ENCODE data around the gene ARHGEF39. TPM values are rescaled to one million over a fixed set of nuclear protein-coding genes. Genes with fewer than 3 reads are reported as not detected.

The ARHGEF39 gene
- total RNA-seq, 1 experiment from 2014 or later = 31.4 TPM

- CTCF ChIA-PET = interaction anchor here (0.6 to 2.3 kb wide), 16 partner anchors 8 to 153 kb away, joined by 3 to 22 read pairs (median 5); partner anchors contain the start of genes CREB3, GBA2, HINT2 and RGP1
- Histone ChIP-seq H3K9me3 (no peaks in the 10 kb centered on the region), H3K27me3 (replicated peaks; ENCODE audit: control insufficient read depth, insufficient read depth, low read length) (no peaks in the 10 kb centered on the region), H3K4me3 (ENCODE audit: low read depth, low read length) (no peak overlapping the region), H3K4me1 (peaks cover 14% of the 10 kb centered on the region), H3K36me3 (ENCODE audit: control insufficient read depth, insufficient read depth, low read length) (no peaks in the 10 kb centered on the region)
- intact Hi-C loops (cut with micrococcal nuclease; ENCODE audit: unreplicated experiment) = loop anchor here (1.0 kb wide), 1 partner anchor 67 kb away; no protein-coding TSS in a partner anchor
- DNase-seq = no peak
- Mint-ChIP-seq H3K4me3 (ENCODE audit: unreplicated experiment) (no peak overlapping the region), H3K9me3 (ENCODE audit: unreplicated experiment) (no peaks in the 10 kb centered on the region), H3K27me3 (ENCODE audit: insufficient read depth, unreplicated experiment) (peaks cover 3% of the 10 kb centered on the region), H3K4me1 (ENCODE audit: low read depth, unreplicated experiment) (peaks cover 18% of the 10 kb centered on the region), H3K36me3 (ENCODE audit: insufficient read depth, unreplicated experiment) (peaks cover 60% of the 10 kb centered on the region), H3K27ac (ENCODE audit: unreplicated experiment) (no peak overlapping the region)
- BruUV-seq (replicated peaks) = no TSS peak
- TF ChIP-seq CTCF (IDR thresholded peaks at IDR 0.05; ENCODE audit: insufficient read depth in 1 of 2, low read depth in 1 of 2, low read length in 1 of 2, severe bottlenecking in 1 of 2, unreplicated experiment in 1 of 2) = peak; percentile 15 to 48
- POLR2A ChIA-PET = interaction anchor here (0.6 to 1.8 kb wide), 7 partner anchors 9 to 71 kb away, joined by 3 to 7 read pairs (median 4); partner anchors contain the start of genes CREB3 and TLN1
These were observed 4.0 kb downstream of the ARHGEF39 start for GRCh38 chr9:35660966-35661415.

GRCh38 chr9:35659340-35659739 lies 5.7 kb downstream of the ARHGEF39 start:
- H3K27me3 ChIP-seq (replicated peaks; ENCODE audit: control insufficient read depth, insufficient read depth, low read length) = no peaks in the 10 kb centered on the region
- peaks cover 3% of the 10 kb centered on the region for H3K27me3 Mint-ChIP-seq (ENCODE audit: insufficient read depth, unreplicated experiment)
- TF ChIP-seq CTCF (IDR thresholded peaks at IDR 0.05; ENCODE audit: insufficient read depth in 1 of 2, low read depth in 1 of 2, low read length in 1 of 2, severe bottlenecking in 1 of 2, unreplicated experiment in 1 of 2) = no peak
- no peaks in the 10 kb centered on the region for H3K9me3 ChIP-seq
- H3K27ac Mint-ChIP-seq (ENCODE audit: unreplicated experiment) = peak overlapping the region; percentile 82
- DNase-seq = no peak
- peak overlapping the region; percentile 95 for H3K4me3 ChIP-seq (ENCODE audit: low read depth, low read length)
- ChIA-PET CTCF (interaction anchor here (2.9 kb wide), 1 partner anchor 13 kb away, joined by 31 read pairs; no protein-coding TSS in a partner anchor), POLR2A (interaction anchor here (1.4 kb wide), 1 partner anchor 69 kb away, joined by 5 read pairs; no protein-coding TSS in a partner anchor)
- BruUV-seq (replicated peaks) = no TSS peak
- H3K4me1 ChIP-seq = peaks cover 12% of the 10 kb centered on the region
- H3K9me3 Mint-ChIP-seq (ENCODE audit: unreplicated experiment) = no peaks in the 10 kb centered on the region
- peaks cover 18% of the 10 kb centered on the region for H3K4me1 Mint-ChIP-seq (ENCODE audit: low read depth, unreplicated experiment)
- H3K4me3 Mint-ChIP-seq (ENCODE audit: unreplicated experiment) = peak overlapping the region; percentile 76
- no peaks in the 10 kb centered on the region for H3K36me3 ChIP-seq (ENCODE audit: control insufficient read depth, insufficient read depth, low read length)
- H3K36me3 Mint-ChIP-seq (ENCODE audit: insufficient read depth, unreplicated experiment) = peaks cover 52% of the 10 kb centered on the region
- intact Hi-C loops (cut with micrococcal nuclease; ENCODE audit: unreplicated experiment) = loop anchor here (2.0 to 5.0 kb wide), 2 partner anchors 33 to 155 kb away; partner anchors contain the start of gene HINT2

- Mint-ChIP-seq H3K27ac (ENCODE audit: unreplicated experiment) (peak overlapping the region; percentile 82), H3K4me1 (ENCODE audit: low read depth, unreplicated experiment) (peaks cover 18% of the 10 kb centered on the region), H3K36me3 (ENCODE audit: insufficient read depth, unreplicated experiment) (peaks cover 52% of the 10 kb centered on the region), H3K4me3 (ENCODE audit: unreplicated experiment) (peak overlapping the region; percentile 76), H3K27me3 (ENCODE audit: insufficient read depth, unreplicated experiment) (peaks cover 3% of the 10 kb centered on the region), H3K9me3 (ENCODE audit: unreplicated experiment) (no peaks in the 10 kb centered on the region)
- ChIA-PET CTCF (interaction anchor here (1.2 to 2.9 kb wide), 4 partner anchors 12 to 92 kb away, joined by 3 to 31 read pairs (median 6); no protein-coding TSS in a partner anchor), POLR2A (interaction anchor here (1.4 kb wide), 1 partner anchor 69 kb away, joined by 5 read pairs; no protein-coding TSS in a partner anchor)
- DNase-seq = no peak
- TF ChIP-seq CTCF (IDR thresholded peaks at IDR 0.05; ENCODE audit: insufficient read depth in 1 of 2, low read depth in 1 of 2, low read length in 1 of 2, severe bottlenecking in 1 of 2, unreplicated experiment in 1 of 2) = no peak
- H3K36me3 ChIP-seq (ENCODE audit: control insufficient read depth, insufficient read depth, low read length) = no peaks in the 10 kb centered on the region
- H3K4me3 ChIP-seq (ENCODE audit: low read depth, low read length) = peak overlapping the region; percentile 95
- peaks cover 7% of the 10 kb centered on the region for H3K4me1 ChIP-seq
- intact Hi-C loops (cut with micrococcal nuclease; ENCODE audit: unreplicated experiment) = loop anchor here (2.0 to 5.0 kb wide), 2 partner anchors 33 to 156 kb away; partner anchors contain the start of gene HINT2
- H3K9me3 ChIP-seq = no peaks in the 10 kb centered on the region
- BruUV-seq (replicated peaks) = no TSS peak
- H3K27me3 ChIP-seq (replicated peaks; ENCODE audit: control insufficient read depth, insufficient read depth, low read length) = no peaks in the 10 kb centered on the region
These were observed 6.1 kb downstream of the ARHGEF39 start for GRCh38 chr9:35658968-35659220.
